Right lobe of liver (tissue), 4 donors: ENCODE data around the gene ZBTB7C.

Experiments used
- POLR2A ChIP-seq: fragments of 450-650 bp; IDR thresholded peaks from one replicate; pipeline ENCODE4 v1.6.1; 2017; ENCODE audit warnings: antibody characterized with exemption, mild to moderate bottlenecking
- TF ChIP-seq, protein P1 (sequence below), 4 donors: fragments of 200-600 bp in 3 of 4; fragments of 450-650 bp in 1 of 4; IDR thresholded peaks; one replicate each; pipeline versions ENCODE4 v1.5.1 to v1.8.0; 2016 to 2022; ENCODE audit warnings: antibody characterized with exemption in 4 of 4, mild to moderate bottlenecking in 2 of 4
- donor health status: DM: no; HTN: no; CAD: no.
- donor health status: DM: no; HTN: no; CAD: no.
- donor health status: DM: no; HTN: yes; CAD: no.

DNA sequence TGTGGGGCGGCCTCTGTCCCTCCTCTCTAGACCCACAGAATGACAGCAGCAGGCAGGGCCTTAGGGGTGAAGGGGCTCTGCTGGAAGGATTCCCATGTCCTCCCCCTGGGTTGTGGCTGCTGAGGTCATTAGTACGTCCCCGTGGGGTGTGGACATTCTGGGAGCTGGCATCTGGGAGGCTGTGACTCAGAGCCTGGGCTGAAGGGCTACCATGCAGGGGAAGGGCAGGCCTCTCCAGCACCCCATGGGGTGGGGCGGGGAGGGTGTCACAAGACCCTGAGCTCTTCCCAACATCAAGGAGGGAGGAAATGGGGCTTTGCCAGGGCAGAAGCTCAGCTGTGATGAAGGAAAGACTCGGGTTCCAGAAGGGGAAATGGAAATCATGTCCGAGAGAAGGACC, 373.0 kb downstream of the ZBTB7C start:
- TF ChIP-seq, protein P1, sequence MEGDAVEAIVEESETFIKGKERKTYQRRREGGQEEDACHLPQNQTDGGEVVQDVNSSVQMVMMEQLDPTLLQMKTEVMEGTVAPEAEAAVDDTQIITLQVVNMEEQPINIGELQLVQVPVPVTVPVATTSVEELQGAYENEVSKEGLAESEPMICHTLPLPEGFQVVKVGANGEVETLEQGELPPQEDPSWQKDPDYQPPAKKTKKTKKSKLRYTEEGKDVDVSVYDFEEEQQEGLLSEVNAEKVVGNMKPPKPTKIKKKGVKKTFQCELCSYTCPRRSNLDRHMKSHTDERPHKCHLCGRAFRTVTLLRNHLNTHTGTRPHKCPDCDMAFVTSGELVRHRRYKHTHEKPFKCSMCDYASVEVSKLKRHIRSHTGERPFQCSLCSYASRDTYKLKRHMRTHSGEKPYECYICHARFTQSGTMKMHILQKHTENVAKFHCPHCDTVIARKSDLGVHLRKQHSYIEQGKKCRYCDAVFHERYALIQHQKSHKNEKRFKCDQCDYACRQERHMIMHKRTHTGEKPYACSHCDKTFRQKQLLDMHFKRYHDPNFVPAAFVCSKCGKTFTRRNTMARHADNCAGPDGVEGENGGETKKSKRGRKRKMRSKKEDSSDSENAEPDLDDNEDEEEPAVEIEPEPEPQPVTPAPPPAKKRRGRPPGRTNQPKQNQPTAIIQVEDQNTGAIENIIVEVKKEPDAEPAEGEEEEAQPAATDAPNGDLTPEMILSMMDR (IDR thresholded peaks at IDR 0.05): no peak
- TF ChIP-seq POLR2A: no peak
